HUES48 (cell line): ENCODE results near the gene SLC29A1.

Experiments
- H3K27ac ChIP-seq: one replicate; pipeline ENCODE4 v1.7.0; 2013; ENCODE audit warnings: low read depth, low read length, inconsistent platforms
- H3K27me3 ChIP-seq: 2 replicates; pipeline ENCODE4 v1.6.1; 2013; ENCODE audit warnings: mild to moderate bottlenecking, low read length; ENCODE audit not compliant: control insufficient read depth, insufficient read depth
- H3K36me3 ChIP-seq: 2 replicates; pipeline ENCODE4 v1.6.1; 2013; ENCODE audit warnings: low read length; ENCODE audit not compliant: control insufficient read depth, insufficient read depth
- H3K4me1 ChIP-seq: 2 replicates; pipeline ENCODE4 v1.6.1; 2013; ENCODE audit warnings: mild to moderate bottlenecking, low read length; ENCODE audit not compliant: control insufficient read depth, insufficient read depth
- H3K4me3 ChIP-seq: 2 replicates; pipeline ENCODE4 v1.5.1; 2013; ENCODE audit warnings: mild to moderate bottlenecking, low read depth, low read length
- H3K9ac ChIP-seq: 2 replicates; pipeline ENCODE4 v1.6.1; 2013; ENCODE audit warnings: mild to moderate bottlenecking, low read depth, low read length, moderate library complexity
- H3K9me3 ChIP-seq: 2 replicates; pipeline ENCODE4 v1.6.1; 2013; ENCODE audit warnings: low read length; ENCODE audit not compliant: control insufficient read depth, insufficient read depth

The SLC29A1 gene

GRCh38 chr6:44224029-44224964 lies 902 bp downstream of the SLC29A1 start:
- peak overlapping the region; percentile 90 for H3K27ac ChIP-seq
- H3K4me1 ChIP-seq, result peaks cover 50% of the 10 kb centered on the region
- H3K4me3 ChIP-seq, result peak overlapping the region; percentile 77

GRCh38 chr6:44224965-44225305 lies 1.5 kb downstream of the SLC29A1 start:
- no peaks in the 10 kb centered on the region for H3K9me3 ChIP-seq
- H3K36me3 ChIP-seq, result peaks cover 25% of the 10 kb centered on the region
- H3K4me1 ChIP-seq, result peaks cover 48% of the 10 kb centered on the region
- no peaks in the 10 kb centered on the region; the same call in 1 of the 2 replicates for H3K27me3 ChIP-seq
- peak overlapping the region; percentile 77 for H3K4me3 ChIP-seq
- no peak overlapping the region for H3K9ac ChIP-seq
- H3K27ac ChIP-seq, result no peak overlapping the region

More at GRCh38 chr6:44224029-44224964, 902 bp downstream of the SLC29A1 start:
- Histone ChIP-seq H3K27me3 (no peaks in the 10 kb centered on the region; the same call in 1 of the 2 replicates), H3K9me3 (no peaks in the 10 kb centered on the region), H3K9ac (no peak overlapping the region), H3K36me3 (peaks cover 19% of the 10 kb centered on the region)

DNA sequence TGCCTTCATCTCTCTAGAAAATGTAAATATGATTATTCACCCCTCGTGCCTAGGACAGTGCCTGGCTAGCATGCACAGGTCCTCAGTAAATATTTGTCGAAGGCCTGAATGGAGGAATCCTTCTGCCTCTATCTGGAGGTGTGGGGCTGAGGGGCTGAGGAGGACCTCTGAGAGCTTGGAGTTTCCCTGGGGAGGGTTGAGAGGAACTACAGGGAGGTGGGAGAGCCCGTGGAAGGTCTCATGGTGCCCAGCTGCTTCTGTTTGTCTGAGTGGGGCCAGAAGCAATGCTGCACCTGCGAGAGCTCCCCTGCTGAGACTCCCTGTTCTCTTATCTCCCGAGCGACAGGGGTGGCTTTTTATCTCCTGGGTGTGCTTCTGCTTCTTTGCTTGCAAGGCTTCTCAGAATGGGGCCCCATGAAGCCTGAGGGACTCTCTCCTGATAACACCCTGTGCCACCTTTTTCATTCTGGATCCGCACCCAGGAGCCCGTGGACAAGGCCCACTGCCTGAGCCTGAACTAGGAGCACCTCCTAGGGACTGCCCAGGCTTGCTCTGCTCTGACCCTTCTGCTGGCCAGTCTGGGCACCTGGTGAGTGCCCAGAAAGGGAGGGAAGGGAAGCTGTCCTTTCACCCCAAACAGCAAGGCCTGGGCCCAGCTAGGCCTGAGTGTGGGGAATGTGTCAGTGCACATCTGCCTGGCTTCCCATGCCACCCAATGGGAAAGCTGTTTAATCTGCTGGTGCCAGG lies 2.4 kb downstream of the SLC29A1 start:
- no peaks in the 10 kb centered on the region; the same call in 1 of the 2 replicates for H3K27me3 ChIP-seq
- H3K36me3 ChIP-seq, result peaks cover 33% of the 10 kb centered on the region
- no peaks in the 10 kb centered on the region for H3K9me3 ChIP-seq
- H3K9ac ChIP-seq, result no peak overlapping the region
- H3K4me1 ChIP-seq, result peaks cover 45% of the 10 kb centered on the region
- H3K4me3 ChIP-seq, result peak overlapping the region; percentile 22
- H3K27ac ChIP-seq, result no peak overlapping the region

DNA sequence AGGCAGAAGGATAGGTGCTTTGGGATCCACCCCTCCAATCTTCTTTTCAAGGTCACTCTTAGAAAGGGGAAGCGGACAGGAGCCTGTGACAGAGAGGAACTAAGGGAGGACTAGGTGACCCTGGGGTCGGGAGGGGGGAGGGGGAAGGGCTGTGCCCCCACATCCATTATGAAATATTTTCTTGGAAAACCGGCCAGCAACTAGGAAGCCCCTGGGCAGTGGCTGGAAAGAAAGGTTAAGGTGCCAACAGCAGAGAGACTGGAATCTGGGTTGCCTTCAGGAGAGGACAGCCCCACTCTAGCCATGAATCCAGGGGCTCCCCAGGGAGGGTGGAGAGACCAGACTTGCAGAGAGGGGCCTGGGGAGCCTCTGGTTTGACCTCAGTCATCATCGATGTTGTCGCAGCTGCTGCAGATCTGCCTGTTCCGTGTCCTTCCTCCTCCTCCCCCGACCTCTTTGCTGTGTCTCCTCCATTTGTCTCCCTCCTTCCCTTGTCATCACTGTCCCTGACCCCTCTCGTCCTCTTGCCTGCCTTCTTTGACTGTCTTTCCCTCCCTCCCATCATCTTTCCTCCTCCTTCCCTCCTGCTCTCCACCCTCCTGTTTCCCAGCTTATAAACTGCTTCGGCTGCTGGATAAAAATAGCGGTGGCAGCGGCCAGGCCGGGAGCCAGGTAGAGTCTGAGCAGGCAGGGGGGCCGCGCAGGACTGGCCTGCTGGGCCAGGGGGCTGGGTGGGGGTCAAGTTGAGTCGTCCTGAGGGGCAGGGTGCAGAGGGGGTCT lies 3.2 kb downstream of the SLC29A1 start:
- H3K27ac ChIP-seq, result no peak overlapping the region
- H3K9me3 ChIP-seq, result no peaks in the 10 kb centered on the region
- H3K4me1 ChIP-seq, result peaks cover 40% of the 10 kb centered on the region
- H3K4me3 ChIP-seq, result no peak overlapping the region
- H3K36me3 ChIP-seq, result peaks cover 41% of the 10 kb centered on the region
- H3K9ac ChIP-seq, result no peak overlapping the region
- H3K27me3 ChIP-seq, result no peaks in the 10 kb centered on the region; the same call in 1 of the 2 replicates

DNA sequence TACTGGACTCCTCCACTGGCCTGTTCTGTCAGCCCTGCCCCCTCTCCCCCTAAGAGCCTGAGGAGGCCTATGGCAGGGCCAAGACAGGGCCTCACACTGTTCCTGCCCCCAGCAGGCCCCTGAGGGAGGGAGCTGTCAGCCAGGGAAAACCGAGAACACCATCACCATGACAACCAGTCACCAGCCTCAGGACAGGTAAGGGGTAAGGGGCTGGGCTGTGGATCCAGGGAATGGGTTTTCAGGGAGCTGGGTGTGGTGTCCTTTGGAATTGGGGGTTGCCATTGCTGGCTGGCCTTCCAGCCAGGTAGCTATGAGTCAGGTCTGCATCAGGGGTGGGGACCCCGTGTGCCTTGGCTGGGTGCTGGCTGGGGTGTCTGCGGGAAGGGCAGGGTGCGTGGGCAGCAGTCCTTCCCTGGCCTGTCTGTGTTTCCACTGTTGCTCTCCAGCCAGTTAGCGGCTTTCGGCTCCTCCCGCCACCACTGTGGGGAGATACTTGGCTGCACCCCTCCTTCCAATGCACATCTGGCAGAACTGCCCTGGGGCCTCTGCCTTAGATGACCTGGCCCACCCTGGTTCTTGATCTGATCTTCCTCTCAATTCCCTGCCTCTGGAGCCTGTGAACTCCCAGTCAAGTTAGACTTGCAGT lies 3.9 kb downstream of the SLC29A1 start:
- Histone ChIP-seq H3K36me3 (peaks cover 48% of the 10 kb centered on the region), H3K9ac (no peak overlapping the region), H3K4me1 (peaks cover 35% of the 10 kb centered on the region)

GRCh38 chr6:44228031-44228430 lies 4.6 kb downstream of the SLC29A1 start:
- Histone ChIP-seq H3K27ac (no peak overlapping the region), H3K9me3 (no peaks in the 10 kb centered on the region), H3K4me3 (no peak overlapping the region), H3K36me3 (peaks cover 55% of the 10 kb centered on the region), H3K27me3 (no peaks in the 10 kb centered on the region), H3K4me1 (peaks cover 27% of the 10 kb centered on the region), H3K9ac (no peak overlapping the region)

More for the DNA sequence above, 3.9 kb downstream of the SLC29A1 start:
- Histone ChIP-seq H3K4me3 (no peak overlapping the region), H3K27me3 (no peaks in the 10 kb centered on the region; the same call in 1 of the 2 replicates), H3K27ac (no peak overlapping the region), H3K9me3 (no peaks in the 10 kb centered on the region)

- Histone ChIP-seq H3K4me1 (peaks cover 26% of the 10 kb centered on the region), H3K9ac (no peak overlapping the region), H3K36me3 (peaks cover 60% of the 10 kb centered on the region), H3K4me3 (no peak overlapping the region), H3K9me3 (no peaks in the 10 kb centered on the region), H3K27me3 (no peaks in the 10 kb centered on the region), H3K27ac (no peak overlapping the region)
These were observed 5.0 kb downstream of the SLC29A1 start for GRCh38 chr6:44228433-44228832.

DNA sequence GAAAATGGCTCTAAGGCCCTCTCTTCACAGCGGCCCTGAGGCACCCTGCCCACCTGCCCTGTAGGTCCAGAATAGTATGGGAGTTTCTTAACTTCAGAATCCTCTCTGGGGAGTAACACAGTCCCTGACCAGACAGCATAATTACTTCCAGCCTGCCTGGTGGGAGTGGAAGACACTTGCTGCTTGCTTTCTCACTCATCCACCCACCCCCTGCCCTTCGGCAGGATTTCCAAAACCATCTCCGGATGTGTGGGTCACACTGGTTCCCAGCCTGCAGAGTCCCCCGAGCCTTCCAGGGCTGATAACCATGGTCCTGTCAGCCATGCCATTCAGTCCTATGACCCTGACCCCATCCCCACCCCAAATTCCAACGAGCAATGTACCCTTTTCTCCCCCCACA lies 5.4 kb downstream of the SLC29A1 start:
- Histone ChIP-seq H3K9me3 (no peaks in the 10 kb centered on the region), H3K27ac (no peak overlapping the region), H3K27me3 (no peaks in the 10 kb centered on the region), H3K9ac (no peak overlapping the region), H3K4me1 (peaks cover 26% of the 10 kb centered on the region), H3K36me3 (peaks cover 64% of the 10 kb centered on the region), H3K4me3 (no peak overlapping the region)

DNA sequence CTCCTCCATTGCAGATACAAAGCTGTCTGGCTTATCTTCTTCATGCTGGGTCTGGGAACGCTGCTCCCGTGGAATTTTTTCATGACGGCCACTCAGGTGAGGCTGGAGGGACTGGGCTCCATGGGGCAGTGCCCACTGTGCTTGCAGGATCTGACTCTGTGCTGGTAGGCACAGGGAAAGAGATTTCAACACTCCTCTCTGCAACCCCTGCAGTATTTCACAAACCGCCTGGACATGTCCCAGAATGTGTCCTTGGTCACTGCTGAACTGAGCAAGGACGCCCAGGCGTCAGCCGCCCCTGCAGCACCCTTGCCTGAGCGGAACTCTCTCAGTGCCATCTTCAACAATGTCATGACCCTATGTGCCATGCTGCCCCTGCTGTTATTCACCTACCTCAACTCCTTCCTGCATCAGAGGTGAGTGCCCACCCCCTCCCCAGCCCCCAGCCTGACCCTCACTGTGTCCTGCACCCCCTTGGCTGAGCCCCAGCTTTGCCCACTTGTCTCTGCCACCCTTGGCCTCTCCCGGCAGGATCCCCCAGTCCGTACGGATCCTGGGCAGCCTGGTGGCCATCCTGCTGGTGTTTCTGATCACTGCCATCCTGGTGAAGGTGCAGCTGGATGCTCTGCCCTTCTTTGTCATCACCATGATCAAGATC lies 6.1 kb downstream of the SLC29A1 start:
- H3K27me3 ChIP-seq, result no peaks in the 10 kb centered on the region
- no peak overlapping the region for H3K4me3 ChIP-seq
- no peak overlapping the region for H3K9ac ChIP-seq
- no peaks in the 10 kb centered on the region for H3K9me3 ChIP-seq
- peaks cover 64% of the 10 kb centered on the region for H3K36me3 ChIP-seq
- H3K27ac ChIP-seq, result no peak overlapping the region
- peaks cover 27% of the 10 kb centered on the region for H3K4me1 ChIP-seq
